ENCODE results near the gene ENPP3. TPM values are rescaled to one million over a fixed set of nuclear protein-coding genes. Genes with fewer than 3 reads are reported as not detected.

ENPP3 gene
- total and polyA plus RNA-seq, 3 experiments from 2014 or later = 0.15 to 1.3 (median 1.2) TPM

DNA sequence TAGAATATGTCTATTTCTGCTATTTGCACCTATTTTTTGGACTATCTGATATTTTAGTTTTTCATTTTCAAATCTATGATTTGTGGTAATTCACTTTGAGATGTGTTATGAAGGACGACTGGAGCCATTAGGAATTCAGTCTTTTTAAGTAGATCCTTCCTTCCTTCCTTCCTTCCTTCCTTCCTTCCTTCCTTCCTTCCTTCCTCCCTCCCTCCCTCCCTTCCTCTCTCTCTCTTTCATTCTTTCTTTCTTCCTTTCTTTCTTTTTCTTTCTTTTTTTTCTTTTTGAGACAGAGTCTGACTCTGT is 124.6 kb downstream of the ENPP3 start:
- H3K27ac ChIP-seq (ENCODE audit: low read depth, low read length) = no peak overlapping the region
- H3K4me3 ChIP-seq (ENCODE audit: low read length) = no peak overlapping the region
- Mint-ChIP-seq H3K27ac (peak overlapping the region in 1 of 8 donors; percentile 63), H3K9me3 (no peaks in the 10 kb centered on the region), H3K27me3 (peaks cover 2 to 24% of the 10 kb centered on the region in 2 donors), H3K4me3 (no peak overlapping the region), H3K36me3 (no peaks in the 10 kb centered on the region), H3K4me1 (no peaks in the 10 kb centered on the region)
- no peaks in the 10 kb centered on the region for H3K9me3 ChIP-seq (ENCODE audit: low read length)
- H3K27me3 ChIP-seq (ENCODE audit: insufficient read depth, low read length, poor library complexity, severe bottlenecking) = no peaks in the 10 kb centered on the region
- H3K4me1 ChIP-seq (ENCODE audit: insufficient read depth, low read length) = no peaks in the 10 kb centered on the region
- DNase-seq = no peak
- no peaks in the 10 kb centered on the region for H3K36me3 ChIP-seq (ENCODE audit: insufficient read depth, low read length)
- CTCF ChIA-PET = no interaction called here
- POLR2A ChIA-PET = no interaction called here

DNA sequence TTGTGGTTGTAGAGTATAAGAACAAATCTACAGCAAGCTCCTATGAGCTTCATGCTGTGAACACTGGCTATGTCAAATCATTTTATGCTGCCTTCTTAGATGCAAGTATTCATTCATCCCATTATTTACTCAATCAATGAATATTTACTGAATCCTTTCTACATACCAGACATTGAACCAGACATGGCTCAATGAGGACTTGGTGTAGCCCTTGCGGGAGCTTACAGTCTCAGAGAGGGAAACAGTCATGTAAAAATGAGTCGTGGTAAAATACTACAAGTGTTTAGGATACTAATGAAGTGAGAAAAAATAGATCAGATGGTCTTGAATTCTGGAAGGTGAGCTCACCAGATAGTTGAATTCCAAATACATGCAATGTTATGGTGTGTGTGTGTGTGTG is 125.9 kb downstream of the ENPP3 start:
- DNase-seq = no peak
- H3K9me3 Mint-ChIP-seq = no peaks in the 10 kb centered on the region
- H3K4me1 Mint-ChIP-seq = no peaks in the 10 kb centered on the region
- ChIA-PET CTCF (no interaction called here), POLR2A (no interaction called here)
- H3K36me3 Mint-ChIP-seq = no peaks in the 10 kb centered on the region
- Histone ChIP-seq H3K27me3 (ENCODE audit: insufficient read depth, low read length, poor library complexity, severe bottlenecking) (no peaks in the 10 kb centered on the region), H3K4me1 (ENCODE audit: insufficient read depth, low read length) (no peaks in the 10 kb centered on the region), H3K36me3 (ENCODE audit: insufficient read depth, low read length) (no peaks in the 10 kb centered on the region), H3K27ac (ENCODE audit: low read depth, low read length) (no peak overlapping the region), H3K9me3 (ENCODE audit: low read length) (no peaks in the 10 kb centered on the region), H3K4me3 (ENCODE audit: low read length) (no peak overlapping the region)
- H3K4me3 Mint-ChIP-seq = no peak overlapping the region
- H3K27me3 Mint-ChIP-seq = peaks cover 3 to 26% of the 10 kb centered on the region in 2 donors
- H3K27ac Mint-ChIP-seq = no peak overlapping the region

DNA sequence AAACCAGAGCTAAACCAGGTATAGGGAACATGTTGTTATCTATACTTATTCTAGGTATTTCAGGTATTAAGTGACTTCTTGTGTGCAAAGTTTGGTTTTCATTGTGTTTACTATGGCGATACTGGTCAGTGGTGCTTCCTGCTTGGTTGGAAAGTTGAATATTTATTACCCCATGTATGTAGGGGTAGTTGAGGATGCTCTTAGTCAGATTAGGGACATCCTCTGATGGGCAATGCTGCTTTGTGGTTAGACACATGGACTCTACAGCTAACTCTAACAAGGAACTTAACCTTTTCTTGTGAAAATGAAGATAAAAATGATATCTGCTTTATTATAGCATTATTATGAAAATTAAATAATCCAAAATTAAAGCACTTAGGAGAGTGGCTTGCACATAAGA is 126.6 kb downstream of the ENPP3 start:
- H3K27ac Mint-ChIP-seq = no peak overlapping the region
- H3K4me1 Mint-ChIP-seq = no peaks in the 10 kb centered on the region
- Histone ChIP-seq H3K4me1 (ENCODE audit: insufficient read depth, low read length) (no peaks in the 10 kb centered on the region), H3K9me3 (ENCODE audit: low read length) (no peaks in the 10 kb centered on the region), H3K27ac (ENCODE audit: low read depth, low read length) (no peak overlapping the region), H3K27me3 (ENCODE audit: insufficient read depth, low read length, poor library complexity, severe bottlenecking) (no peaks in the 10 kb centered on the region), H3K4me3 (ENCODE audit: low read length) (no peak overlapping the region), H3K36me3 (ENCODE audit: insufficient read depth, low read length) (no peaks in the 10 kb centered on the region)
- peaks cover 3 to 26% of the 10 kb centered on the region in 2 donors for H3K27me3 Mint-ChIP-seq
- no peaks in the 10 kb centered on the region for H3K9me3 Mint-ChIP-seq
- ChIA-PET CTCF (no interaction called here), POLR2A (no interaction called here)
- no peak overlapping the region for H3K4me3 Mint-ChIP-seq
- no peak for DNase-seq
- H3K36me3 Mint-ChIP-seq = peaks cover 0 to 2% (median 0%) of the 10 kb centered on the region in 3 donors

DNA sequence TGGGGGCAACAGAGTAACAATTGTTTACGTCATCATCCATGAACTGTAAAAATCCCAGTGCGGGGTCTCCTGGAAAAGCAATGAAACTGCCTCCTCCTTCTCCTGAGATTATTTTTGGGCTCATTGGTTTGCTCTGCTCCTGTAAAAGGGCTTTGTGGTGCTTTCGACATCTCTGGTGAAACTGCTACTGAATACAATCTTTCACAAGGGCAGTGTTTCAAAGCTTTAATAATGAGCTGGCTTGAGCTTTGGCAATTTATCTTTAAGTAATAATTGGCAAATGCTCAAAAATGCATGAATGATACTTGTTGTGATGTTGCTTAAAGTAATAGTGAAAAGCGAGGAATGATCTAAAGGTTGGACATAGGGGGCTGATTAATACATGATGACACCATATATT is 127.2 kb downstream of the ENPP3 start:
- H3K36me3 ChIP-seq (ENCODE audit: insufficient read depth, low read length) = no peaks in the 10 kb centered on the region
- ChIA-PET POLR2A (no interaction called here), CTCF (no interaction called here)
- no peak for DNase-seq
- H3K27ac ChIP-seq (ENCODE audit: low read depth, low read length) = no peak overlapping the region
- Mint-ChIP-seq H3K27me3 (peaks cover 3 to 26% of the 10 kb centered on the region in 2 donors), H3K9me3 (no peaks in the 10 kb centered on the region), H3K4me3 (no peak overlapping the region), H3K36me3 (peaks cover 0 to 2% (median 0%) of the 10 kb centered on the region in 3 donors), H3K27ac (no peak overlapping the region), H3K4me1 (no peaks in the 10 kb centered on the region)
- H3K4me3 ChIP-seq (ENCODE audit: low read length) = no peak overlapping the region
- no peaks in the 10 kb centered on the region for H3K9me3 ChIP-seq (ENCODE audit: low read length)
- no peaks in the 10 kb centered on the region for H3K4me1 ChIP-seq (ENCODE audit: insufficient read depth, low read length)
- H3K27me3 ChIP-seq (ENCODE audit: insufficient read depth, low read length, poor library complexity, severe bottlenecking) = no peaks in the 10 kb centered on the region

DNA sequence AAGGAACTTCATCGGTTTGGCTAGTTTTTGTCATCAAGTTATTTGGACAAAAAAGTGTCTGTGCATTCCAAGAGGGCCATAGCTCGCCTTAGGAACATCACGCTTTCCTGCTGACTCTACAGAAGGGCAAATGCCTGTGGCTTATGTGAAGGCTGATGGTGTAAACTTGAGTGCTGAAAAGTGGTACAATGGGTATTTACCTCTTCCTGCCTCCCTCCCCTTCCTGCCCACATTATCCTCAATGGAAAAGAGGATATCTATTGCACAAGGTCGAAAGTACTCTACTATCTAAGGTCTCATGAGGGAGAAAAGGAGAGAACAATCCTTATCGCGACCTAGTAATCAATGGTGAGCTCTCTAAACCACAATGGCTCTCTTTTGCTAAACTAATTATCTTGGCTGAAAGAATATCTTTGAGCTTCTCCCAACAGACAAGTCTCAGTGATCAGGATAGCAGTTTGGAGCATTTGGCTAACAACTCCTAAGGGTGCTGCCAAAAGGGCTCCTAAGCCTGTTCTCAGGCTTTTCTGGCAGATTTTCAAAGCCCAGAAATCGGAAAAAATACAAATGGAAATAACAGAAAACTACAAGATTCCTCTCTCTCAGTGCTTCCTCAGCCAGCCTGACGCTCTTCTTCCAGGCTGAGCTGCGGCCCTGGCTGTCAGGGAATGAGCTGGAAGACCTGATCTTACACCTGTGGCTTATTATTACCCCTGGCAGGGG is 128.1 kb downstream of the ENPP3 start:
- Histone ChIP-seq H3K27ac (ENCODE audit: low read depth, low read length) (no peak overlapping the region), H3K36me3 (ENCODE audit: insufficient read depth, low read length) (no peaks in the 10 kb centered on the region), H3K4me1 (ENCODE audit: insufficient read depth, low read length) (no peaks in the 10 kb centered on the region), H3K27me3 (ENCODE audit: insufficient read depth, low read length, poor library complexity, severe bottlenecking) (peaks cover 3% of the 10 kb centered on the region), H3K9me3 (ENCODE audit: low read length) (no peaks in the 10 kb centered on the region), H3K4me3 (ENCODE audit: low read length) (no peak overlapping the region)
- H3K4me1 Mint-ChIP-seq = no peaks in the 10 kb centered on the region
- H3K4me3 Mint-ChIP-seq = no peak overlapping the region
- CTCF ChIA-PET = no interaction called here
- no peaks in the 10 kb centered on the region for H3K9me3 Mint-ChIP-seq
- H3K27me3 Mint-ChIP-seq = peaks cover 3 to 29% of the 10 kb centered on the region in 2 donors
- POLR2A ChIA-PET = no interaction called here
- H3K36me3 Mint-ChIP-seq = peaks cover 0 to 2% (median 0%) of the 10 kb centered on the region in 3 donors
- no peak for DNase-seq
- H3K27ac Mint-ChIP-seq = no peak overlapping the region

DNA sequence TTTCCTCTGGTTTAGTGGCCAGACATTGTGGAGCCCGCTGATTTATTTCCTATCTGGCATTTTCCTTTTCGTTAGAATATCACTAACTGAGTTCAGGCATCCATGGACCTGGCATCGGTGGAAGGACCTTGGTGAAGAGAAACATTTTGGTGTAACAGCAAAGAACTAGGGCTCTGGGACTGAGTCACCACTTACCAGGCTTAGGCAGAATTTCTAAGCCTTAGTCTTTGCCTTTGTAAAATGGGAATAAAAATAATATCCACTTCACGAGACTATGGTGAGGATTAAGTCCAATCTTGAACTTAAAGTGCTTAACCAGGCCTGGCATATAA is 128.7 kb downstream of the ENPP3 start:
- no peaks in the 10 kb centered on the region for H3K9me3 Mint-ChIP-seq
- H3K27me3 Mint-ChIP-seq = peaks cover 3 to 34% of the 10 kb centered on the region in 2 donors
- H3K9me3 ChIP-seq (ENCODE audit: low read length) = no peaks in the 10 kb centered on the region
- no peak overlapping the region for H3K4me3 Mint-ChIP-seq
- H3K36me3 Mint-ChIP-seq = peaks cover 0 to 2% (median 0%) of the 10 kb centered on the region in 3 donors
- H3K27ac Mint-ChIP-seq = no peak overlapping the region
- H3K4me1 ChIP-seq (ENCODE audit: insufficient read depth, low read length) = no peaks in the 10 kb centered on the region
- H3K4me1 Mint-ChIP-seq = no peaks in the 10 kb centered on the region
- no peak overlapping the region for H3K4me3 ChIP-seq (ENCODE audit: low read length)
- DNase-seq = no peak
- H3K27me3 ChIP-seq (ENCODE audit: insufficient read depth, low read length, poor library complexity, severe bottlenecking) = peaks cover 3% of the 10 kb centered on the region
- H3K36me3 ChIP-seq (ENCODE audit: insufficient read depth, low read length) = no peaks in the 10 kb centered on the region
- ChIA-PET POLR2A (no interaction called here), CTCF (no interaction called here)
- no peak overlapping the region for H3K27ac ChIP-seq (ENCODE audit: low read depth, low read length)

DNA sequence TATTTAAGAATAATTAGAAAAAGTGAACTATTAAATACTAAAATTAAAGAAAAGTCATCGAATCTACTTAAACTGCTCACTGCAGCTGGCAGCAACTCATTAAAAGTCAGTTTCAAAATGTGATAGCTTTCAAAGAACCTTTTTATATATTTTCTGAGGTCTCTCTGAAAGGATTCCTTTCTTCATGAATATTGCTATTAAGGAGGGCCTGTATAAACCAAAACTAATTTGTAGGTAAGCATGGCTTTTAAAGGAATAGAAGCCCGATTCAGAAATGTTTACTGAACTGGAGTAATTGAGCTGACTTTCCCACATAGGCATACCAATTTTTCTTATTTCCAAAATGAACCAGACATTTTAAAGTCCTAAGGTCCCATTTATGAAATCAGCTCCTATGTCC is 129.5 kb downstream of the ENPP3 start:
- Histone ChIP-seq H3K4me3 (ENCODE audit: low read length) (no peak overlapping the region), H3K9me3 (ENCODE audit: low read length) (no peaks in the 10 kb centered on the region), H3K36me3 (ENCODE audit: insufficient read depth, low read length) (no peaks in the 10 kb centered on the region), H3K4me1 (ENCODE audit: insufficient read depth, low read length) (no peaks in the 10 kb centered on the region), H3K27ac (ENCODE audit: low read depth, low read length) (no peak overlapping the region), H3K27me3 (ENCODE audit: insufficient read depth, low read length, poor library complexity, severe bottlenecking) (peaks cover 3% of the 10 kb centered on the region)
- Mint-ChIP-seq H3K27me3 (peaks cover 5 to 38% of the 10 kb centered on the region in 2 donors), H3K27ac (no peak overlapping the region), H3K36me3 (peaks cover 0 to 2% (median 0%) of the 10 kb centered on the region in 3 donors), H3K4me1 (no peaks in the 10 kb centered on the region), H3K9me3 (no peaks in the 10 kb centered on the region), H3K4me3 (no peak overlapping the region)
- POLR2A ChIA-PET = no interaction called here
- CTCF ChIA-PET = no interaction called here
- no peak for DNase-seq

DNA sequence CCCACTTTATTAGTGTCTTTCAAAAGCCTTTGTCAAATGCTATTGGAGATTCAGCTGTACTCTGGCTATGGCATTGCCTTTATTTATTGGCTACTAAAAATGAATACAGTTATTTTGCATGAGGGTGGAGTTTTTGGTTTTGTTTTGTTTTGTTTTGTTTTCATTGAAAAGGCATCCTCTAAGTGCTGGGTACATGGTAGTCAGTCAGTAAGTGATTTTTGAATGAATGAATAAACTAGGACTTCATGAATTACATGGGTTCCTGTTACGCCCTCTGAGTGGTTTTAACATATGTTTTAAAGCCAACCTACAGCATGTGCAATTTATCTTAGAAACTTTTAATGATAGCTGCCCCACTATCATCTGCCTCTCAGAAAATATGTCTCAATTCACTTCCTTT is 131.9 kb downstream of the ENPP3 start:
- H3K27ac Mint-ChIP-seq = no peak overlapping the region
- ChIA-PET CTCF (no interaction called here), POLR2A (no interaction called here)
- no peaks in the 10 kb centered on the region for H3K4me1 ChIP-seq (ENCODE audit: insufficient read depth, low read length)
- H3K4me3 Mint-ChIP-seq = no peak overlapping the region
- no peak overlapping the region for H3K4me3 ChIP-seq (ENCODE audit: low read length)
- no peak overlapping the region for H3K27ac ChIP-seq (ENCODE audit: low read depth, low read length)
- peaks cover 0 to 2% (median 0%) of the 10 kb centered on the region in 3 donors for H3K36me3 Mint-ChIP-seq
- H3K9me3 ChIP-seq (ENCODE audit: low read length) = no peaks in the 10 kb centered on the region
- peaks cover 3% of the 10 kb centered on the region for H3K27me3 ChIP-seq (ENCODE audit: insufficient read depth, low read length, poor library complexity, severe bottlenecking)
- H3K36me3 ChIP-seq (ENCODE audit: insufficient read depth, low read length) = no peaks in the 10 kb centered on the region
- H3K27me3 Mint-ChIP-seq = peaks cover 5 to 45% of the 10 kb centered on the region in 2 donors
- no peaks in the 10 kb centered on the region for H3K4me1 Mint-ChIP-seq
- DNase-seq = no peak
- H3K9me3 Mint-ChIP-seq = no peaks in the 10 kb centered on the region

Measured in CD8-positive, alpha-beta memory T cell (primary cell).